ENCODE measurements around the gene ATRN.

DNA sequence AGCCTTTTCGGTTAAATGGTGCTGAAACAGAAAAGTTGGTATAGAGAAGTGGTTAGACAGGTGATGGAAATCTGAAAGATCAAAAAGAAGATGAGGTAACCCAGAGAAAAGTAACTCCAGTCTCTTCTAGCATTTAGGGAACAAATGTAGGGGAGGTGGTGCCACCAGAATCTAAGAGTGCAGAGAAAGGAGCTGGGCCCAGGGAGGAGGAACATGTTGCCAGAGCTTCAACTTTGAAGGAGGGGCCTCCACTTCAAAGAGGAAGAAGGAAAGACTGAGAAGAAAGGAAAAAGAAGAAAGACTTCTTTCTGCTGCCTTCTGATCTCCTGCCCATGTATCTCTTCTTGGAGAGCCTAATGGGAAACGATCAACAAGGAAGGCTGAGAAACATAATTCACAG lies 23.5 kb upstream of the ATRN start:
- TF ChIP-seq CTCF (IDR thresholded peaks at IDR 0.05; ENCODE audit: control extremely low read depth in 1 of 3, insufficient read depth in 1 of 3, low read depth in 1 of 3, low read length in 3 of 3): no peak
- no peak for TF ChIP-seq FOSL1 (IDR thresholded peaks at IDR 0.05; ENCODE audit: insufficient read depth, low read depth, low read length)
- no peak for TF ChIP-seq CHD2 (IDR thresholded peaks at IDR 0.05; ENCODE audit: low read length)
- TF ChIP-seq TAF1 (IDR thresholded peaks at IDR 0.05; ENCODE audit: low read depth, low read length): no peak

Data from H1 (cell line).